ENCODE measurements around the gene IL3. TPM values are rescaled to one million over a fixed set of nuclear protein-coding genes. Genes with fewer than 3 reads are reported as not detected.

Gene IL3
- total and polyA plus RNA-seq, 2 experiments from 2014 or later: not detected

GRCh38 chr5:132064738-132065331, 4.4 kb downstream of the IL3 start:
- H3K4me3 ChIP-seq: no peak overlapping the region
- in situ Hi-C loops (cut with MboI): no loop called here
- H3K4me1 ChIP-seq (ENCODE audit: insufficient read depth): no peaks in the 10 kb centered on the region
- no peaks in the 10 kb centered on the region for H3K36me3 ChIP-seq (ENCODE audit: low read depth)
- no peaks in the 10 kb centered on the region for H3K79me2 ChIP-seq (ENCODE audit: insufficient read depth)
- H3K9me3 ChIP-seq (ENCODE audit: low read depth): no peaks in the 10 kb centered on the region
- H3K27ac ChIP-seq: no peak overlapping the region
- 66 to 68% methylated on average over 11 of the region's 11 CpGs for WGBS, 2 experiments (ENCODE audit: low coverage in 1 of 2, low lambda C conversion rate in 2 of 2, missing lambda C conversion rate in 2 of 2)
- TF ChIP-seq EZH2 (IDR thresholded peaks at IDR 0.05; ENCODE audit: insufficient read depth, poor library complexity, severe bottlenecking) (no peak), EZH2phosphoT487 (IDR thresholded peaks at IDR 0.05; ENCODE audit: insufficient read depth, low read depth) (no peak)
- no peaks in the 10 kb centered on the region for H3F3A ChIP-seq (ENCODE audit: insufficient read depth)
- H3K27me3 ChIP-seq (replicated peaks; ENCODE audit: insufficient read depth): no peaks in the 10 kb centered on the region
- no peak overlapping the region for H3K4me2 ChIP-seq (ENCODE audit: unreplicated experiment)
- H4K20me1 ChIP-seq (ENCODE audit: insufficient read depth): no peaks in the 10 kb centered on the region
- peak; percentile 72 for DNase-seq
- no peak overlapping the region for H2AFZ ChIP-seq
- H3K9me2 ChIP-seq (ENCODE audit: insufficient read depth): no peaks in the 10 kb centered on the region
- H3K9ac ChIP-seq: no peak overlapping the region

- in situ Hi-C loops (cut with MboI): no loop called here
- Histone ChIP-seq H3K4me3 (no peak overlapping the region), H3K9me3 (ENCODE audit: low read depth) (no peaks in the 10 kb centered on the region), H3K36me3 (ENCODE audit: low read depth) (no peaks in the 10 kb centered on the region), H4K20me1 (ENCODE audit: insufficient read depth) (no peaks in the 10 kb centered on the region), H3K9ac (no peak overlapping the region), H3K79me2 (ENCODE audit: insufficient read depth) (no peaks in the 10 kb centered on the region), H3F3A (ENCODE audit: insufficient read depth) (no peaks in the 10 kb centered on the region), H3K27me3 (replicated peaks; ENCODE audit: insufficient read depth) (no peaks in the 10 kb centered on the region), H3K4me1 (ENCODE audit: insufficient read depth) (no peaks in the 10 kb centered on the region), H3K27ac (no peak overlapping the region), H3K4me2 (ENCODE audit: unreplicated experiment) (no peak overlapping the region), H2AFZ (no peak overlapping the region), H3K9me2 (ENCODE audit: insufficient read depth) (no peaks in the 10 kb centered on the region)
- DNase-seq: peak; percentile 81
- WGBS, 2 experiments (ENCODE audit: low coverage in 1 of 2, low lambda C conversion rate in 2 of 2, missing lambda C conversion rate in 2 of 2): 30 to 40% methylated on average over 4 of the region's 4 CpGs
- TF ChIP-seq EZH2 (IDR thresholded peaks at IDR 0.05; ENCODE audit: insufficient read depth, poor library complexity, severe bottlenecking) (no peak), EZH2phosphoT487 (IDR thresholded peaks at IDR 0.05; ENCODE audit: insufficient read depth, low read depth) (no peak)
Observed at GRCh38 chr5:132065351-132065937, 5.0 kb downstream of the IL3 start.

- Histone ChIP-seq H3K27ac (no peak overlapping the region), H3K4me2 (ENCODE audit: unreplicated experiment) (no peak overlapping the region), H3K36me3 (ENCODE audit: low read depth) (no peaks in the 10 kb centered on the region), H3K79me2 (ENCODE audit: insufficient read depth) (no peaks in the 10 kb centered on the region), H3K4me1 (ENCODE audit: insufficient read depth) (no peaks in the 10 kb centered on the region), H3F3A (ENCODE audit: insufficient read depth) (no peaks in the 10 kb centered on the region), H4K20me1 (ENCODE audit: insufficient read depth) (no peaks in the 10 kb centered on the region), H3K9ac (no peak overlapping the region), H3K4me3 (no peak overlapping the region), H3K27me3 (replicated peaks; ENCODE audit: insufficient read depth) (no peaks in the 10 kb centered on the region), H3K9me3 (ENCODE audit: low read depth) (no peaks in the 10 kb centered on the region), H3K9me2 (ENCODE audit: insufficient read depth) (no peaks in the 10 kb centered on the region), H2AFZ (no peak overlapping the region)
- TF ChIP-seq EZH2phosphoT487 (IDR thresholded peaks at IDR 0.05; ENCODE audit: insufficient read depth, low read depth): no peak
- TF ChIP-seq EZH2 (IDR thresholded peaks at IDR 0.05; ENCODE audit: insufficient read depth, poor library complexity, severe bottlenecking): no peak
- in situ Hi-C loops (cut with MboI): no loop called here
- DNase-seq: no peak
- 94 to 97% methylated on average over 12 to 13 of the region's 13 CpGs for WGBS, 2 experiments (ENCODE audit: low coverage in 1 of 2, low lambda C conversion rate in 2 of 2, missing lambda C conversion rate in 2 of 2)
Observed at GRCh38 chr5:132065951-132066701, 5.7 kb downstream of the IL3 start.

- no peak overlapping the region for H3K4me2 ChIP-seq (ENCODE audit: unreplicated experiment)
- H3K27ac ChIP-seq: no peak overlapping the region
- DNase-seq: no peak
- H3K36me3 ChIP-seq (ENCODE audit: low read depth): no peaks in the 10 kb centered on the region
- no peak overlapping the region for H2AFZ ChIP-seq
- H3K79me2 ChIP-seq (ENCODE audit: insufficient read depth): no peaks in the 10 kb centered on the region
- H3K9ac ChIP-seq: no peak overlapping the region
- TF ChIP-seq EZH2 (IDR thresholded peaks at IDR 0.05; ENCODE audit: insufficient read depth, poor library complexity, severe bottlenecking) (no peak), EZH2phosphoT487 (IDR thresholded peaks at IDR 0.05; ENCODE audit: insufficient read depth, low read depth) (no peak)
- no peaks in the 10 kb centered on the region for H3F3A ChIP-seq (ENCODE audit: insufficient read depth)
- no peaks in the 10 kb centered on the region for H3K4me1 ChIP-seq (ENCODE audit: insufficient read depth)
- H3K4me3 ChIP-seq: no peak overlapping the region
- no peaks in the 10 kb centered on the region for H3K27me3 ChIP-seq (replicated peaks; ENCODE audit: insufficient read depth)
- H3K9me2 ChIP-seq (ENCODE audit: insufficient read depth): no peaks in the 10 kb centered on the region
- whole genome bisulfite sequencing, 2 experiments (ENCODE audit: low coverage in 1 of 2, low lambda C conversion rate in 2 of 2, missing lambda C conversion rate in 2 of 2): 91 to 95% methylated on average over 4 of the region's 4 CpGs
- H4K20me1 ChIP-seq (ENCODE audit: insufficient read depth): no peaks in the 10 kb centered on the region
- in situ Hi-C loops (cut with MboI): no loop called here
- no peaks in the 10 kb centered on the region for H3K9me3 ChIP-seq (ENCODE audit: low read depth)
Observed at GRCh38 chr5:132066871-132067270, 6.4 kb downstream of the IL3 start.
